Measurements from ENCODE around the gene ITGA11.

DNA sequence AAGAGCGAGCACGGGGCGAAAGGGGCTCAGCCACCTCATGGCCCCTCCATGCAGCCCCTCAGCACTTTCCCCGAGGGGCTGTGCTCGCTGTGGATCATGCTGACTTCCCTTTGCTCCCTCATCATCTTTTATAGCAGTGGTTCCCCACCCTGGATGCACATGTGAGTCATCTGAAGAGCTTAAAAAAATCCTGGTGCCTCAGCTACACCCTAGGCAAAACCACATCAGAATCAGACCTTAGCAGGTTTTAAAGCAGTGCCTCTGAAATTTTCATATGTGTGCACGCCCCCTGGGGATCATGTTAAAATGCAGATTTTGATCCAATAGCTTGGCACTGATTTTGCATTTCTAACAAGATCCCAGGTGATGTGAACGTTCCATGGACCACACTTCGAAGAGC is 103.5 kb downstream of the ITGA11 start:
- TF ChIP-seq, protein P1, sequence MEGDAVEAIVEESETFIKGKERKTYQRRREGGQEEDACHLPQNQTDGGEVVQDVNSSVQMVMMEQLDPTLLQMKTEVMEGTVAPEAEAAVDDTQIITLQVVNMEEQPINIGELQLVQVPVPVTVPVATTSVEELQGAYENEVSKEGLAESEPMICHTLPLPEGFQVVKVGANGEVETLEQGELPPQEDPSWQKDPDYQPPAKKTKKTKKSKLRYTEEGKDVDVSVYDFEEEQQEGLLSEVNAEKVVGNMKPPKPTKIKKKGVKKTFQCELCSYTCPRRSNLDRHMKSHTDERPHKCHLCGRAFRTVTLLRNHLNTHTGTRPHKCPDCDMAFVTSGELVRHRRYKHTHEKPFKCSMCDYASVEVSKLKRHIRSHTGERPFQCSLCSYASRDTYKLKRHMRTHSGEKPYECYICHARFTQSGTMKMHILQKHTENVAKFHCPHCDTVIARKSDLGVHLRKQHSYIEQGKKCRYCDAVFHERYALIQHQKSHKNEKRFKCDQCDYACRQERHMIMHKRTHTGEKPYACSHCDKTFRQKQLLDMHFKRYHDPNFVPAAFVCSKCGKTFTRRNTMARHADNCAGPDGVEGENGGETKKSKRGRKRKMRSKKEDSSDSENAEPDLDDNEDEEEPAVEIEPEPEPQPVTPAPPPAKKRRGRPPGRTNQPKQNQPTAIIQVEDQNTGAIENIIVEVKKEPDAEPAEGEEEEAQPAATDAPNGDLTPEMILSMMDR (IDR thresholded peaks at IDR 0.05) = no peak
- no peak for TF ChIP-seq POLR2A (IDR thresholded peaks at IDR 0.05; ENCODE audit: low read depth)
- no peak for TF ChIP-seq POLR2AphosphoS5 (IDR thresholded peaks at IDR 0.05)
